Measurements from ENCODE around the gene RFXANK. TPM values are rescaled to one million over a fixed set of nuclear protein-coding genes. Genes with fewer than 3 reads are reported as not detected.

The RFXANK gene
- total RNA-seq, 1 experiment from 2014 or later, result 78.7 TPM

DNA sequence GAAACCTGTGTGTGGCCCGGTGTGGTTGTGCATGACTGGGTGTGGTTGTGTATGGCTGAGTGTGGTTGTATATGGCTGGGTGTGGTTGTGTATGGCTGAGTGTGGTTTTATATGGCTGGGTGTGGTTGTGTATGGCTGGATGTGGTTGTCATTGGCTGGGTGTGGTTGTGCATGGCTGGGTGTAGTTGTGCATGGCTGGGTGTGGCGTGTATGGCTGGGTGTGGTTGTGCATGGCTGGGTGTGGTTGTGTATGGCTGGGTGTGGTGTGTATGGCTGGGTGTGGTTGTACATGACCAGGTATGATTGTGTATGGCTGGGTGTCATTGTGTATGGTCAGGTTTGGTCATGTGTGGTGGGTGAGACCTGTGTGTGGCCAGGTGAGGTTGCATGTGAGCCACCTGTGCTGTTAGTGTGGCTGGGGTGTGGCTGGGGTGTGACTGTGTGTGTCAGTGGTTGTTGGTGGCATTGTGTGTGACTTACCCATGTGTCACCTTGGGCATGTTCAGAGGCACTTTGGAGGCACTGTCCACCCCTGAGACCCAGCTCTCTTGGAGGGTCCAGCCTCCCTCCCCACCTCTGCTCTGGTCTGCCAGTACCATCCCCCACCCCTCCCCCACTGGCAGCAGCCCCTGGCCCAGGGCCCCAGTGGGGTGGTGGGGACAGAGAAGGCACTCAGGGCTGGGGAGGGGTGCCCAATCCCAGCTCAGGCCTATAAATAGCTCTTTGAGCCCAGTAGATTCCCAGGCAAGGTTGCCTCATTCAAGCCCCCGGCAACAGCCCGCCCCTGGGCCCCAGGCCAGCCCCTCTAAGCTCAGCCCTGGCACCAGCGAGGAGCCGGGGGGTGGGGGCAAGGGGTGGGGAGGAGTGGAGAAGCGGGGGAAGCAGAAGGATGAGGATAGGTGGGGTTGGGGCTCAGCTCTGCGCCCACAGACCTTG, 15.8 kb downstream of the RFXANK start:
- ChIA-PET POLR2A (no interaction called here), CTCF (interaction anchor here (2.3 to 3.2 kb wide), 2 partner anchors 17 to 22 kb away, joined by 8 to 13 read pairs; no protein-coding TSS in a partner anchor)
- Mint-ChIP-seq H3K4me1 (peaks cover 3% of the 10 kb centered on the region; the same call in 1 of the 2 replicates), H3K27me3 (ENCODE audit: low read depth) (peaks cover 90% of the 10 kb centered on the region), H3K27ac (no peak overlapping the region), H3K9me3 (peaks cover 7% of the 10 kb centered on the region; the same call in 1 of the 2 replicates), H3K4me3 (no peak overlapping the region), H3K36me3 (no peaks in the 10 kb centered on the region)
- no peak for DNase-seq (ENCODE audit: low spot score)
- TF ChIP-seq, protein P1, sequence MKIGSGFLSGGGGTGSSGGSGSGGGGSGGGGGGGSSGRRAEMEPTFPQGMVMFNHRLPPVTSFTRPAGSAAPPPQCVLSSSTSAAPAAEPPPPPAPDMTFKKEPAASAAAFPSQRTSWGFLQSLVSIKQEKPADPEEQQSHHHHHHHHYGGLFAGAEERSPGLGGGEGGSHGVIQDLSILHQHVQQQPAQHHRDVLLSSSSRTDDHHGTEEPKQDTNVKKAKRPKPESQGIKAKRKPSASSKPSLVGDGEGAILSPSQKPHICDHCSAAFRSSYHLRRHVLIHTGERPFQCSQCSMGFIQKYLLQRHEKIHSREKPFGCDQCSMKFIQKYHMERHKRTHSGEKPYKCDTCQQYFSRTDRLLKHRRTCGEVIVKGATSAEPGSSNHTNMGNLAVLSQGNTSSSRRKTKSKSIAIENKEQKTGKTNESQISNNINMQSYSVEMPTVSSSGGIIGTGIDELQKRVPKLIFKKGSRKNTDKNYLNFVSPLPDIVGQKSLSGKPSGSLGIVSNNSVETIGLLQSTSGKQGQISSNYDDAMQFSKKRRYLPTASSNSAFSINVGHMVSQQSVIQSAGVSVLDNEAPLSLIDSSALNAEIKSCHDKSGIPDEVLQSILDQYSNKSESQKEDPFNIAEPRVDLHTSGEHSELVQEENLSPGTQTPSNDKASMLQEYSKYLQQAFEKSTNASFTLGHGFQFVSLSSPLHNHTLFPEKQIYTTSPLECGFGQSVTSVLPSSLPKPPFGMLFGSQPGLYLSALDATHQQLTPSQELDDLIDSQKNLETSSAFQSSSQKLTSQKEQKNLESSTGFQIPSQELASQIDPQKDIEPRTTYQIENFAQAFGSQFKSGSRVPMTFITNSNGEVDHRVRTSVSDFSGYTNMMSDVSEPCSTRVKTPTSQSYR (CRISPR knock-in tag; IDR thresholded peaks at IDR 0.05), result no peak
- no peak for TF ChIP-seq NR2C2 (CRISPR knock-in tag; IDR thresholded peaks at IDR 0.05)
- TF ChIP-seq, protein P2, sequence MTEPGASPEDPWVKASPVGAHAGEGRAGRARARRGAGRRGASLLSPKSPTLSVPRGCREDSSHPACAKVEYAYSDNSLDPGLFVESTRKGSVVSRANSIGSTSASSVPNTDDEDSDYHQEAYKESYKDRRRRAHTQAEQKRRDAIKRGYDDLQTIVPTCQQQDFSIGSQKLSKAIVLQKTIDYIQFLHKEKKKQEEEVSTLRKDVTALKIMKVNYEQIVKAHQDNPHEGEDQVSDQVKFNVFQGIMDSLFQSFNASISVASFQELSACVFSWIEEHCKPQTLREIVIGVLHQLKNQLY (CRISPR knock-in tag; IDR thresholded peaks at IDR 0.05), result no peak
- TF ChIP-seq ZBTB21 (CRISPR knock-in tag; IDR thresholded peaks at IDR 0.05; ENCODE audit: borderline replicate concordance), result no peak
- TF ChIP-seq KAT7 (CRISPR knock-in tag; IDR thresholded peaks at IDR 0.05; ENCODE audit: borderline replicate concordance), result no peak
- TF ChIP-seq, protein P3, sequence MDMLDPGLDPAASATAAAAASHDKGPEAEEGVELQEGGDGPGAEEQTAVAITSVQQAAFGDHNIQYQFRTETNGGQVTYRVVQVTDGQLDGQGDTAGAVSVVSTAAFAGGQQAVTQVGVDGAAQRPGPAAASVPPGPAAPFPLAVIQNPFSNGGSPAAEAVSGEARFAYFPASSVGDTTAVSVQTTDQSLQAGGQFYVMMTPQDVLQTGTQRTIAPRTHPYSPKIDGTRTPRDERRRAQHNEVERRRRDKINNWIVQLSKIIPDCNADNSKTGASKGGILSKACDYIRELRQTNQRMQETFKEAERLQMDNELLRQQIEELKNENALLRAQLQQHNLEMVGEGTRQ (CRISPR knock-in tag; IDR thresholded peaks at IDR 0.05), result no peak
- TF ChIP-seq, protein P4, sequence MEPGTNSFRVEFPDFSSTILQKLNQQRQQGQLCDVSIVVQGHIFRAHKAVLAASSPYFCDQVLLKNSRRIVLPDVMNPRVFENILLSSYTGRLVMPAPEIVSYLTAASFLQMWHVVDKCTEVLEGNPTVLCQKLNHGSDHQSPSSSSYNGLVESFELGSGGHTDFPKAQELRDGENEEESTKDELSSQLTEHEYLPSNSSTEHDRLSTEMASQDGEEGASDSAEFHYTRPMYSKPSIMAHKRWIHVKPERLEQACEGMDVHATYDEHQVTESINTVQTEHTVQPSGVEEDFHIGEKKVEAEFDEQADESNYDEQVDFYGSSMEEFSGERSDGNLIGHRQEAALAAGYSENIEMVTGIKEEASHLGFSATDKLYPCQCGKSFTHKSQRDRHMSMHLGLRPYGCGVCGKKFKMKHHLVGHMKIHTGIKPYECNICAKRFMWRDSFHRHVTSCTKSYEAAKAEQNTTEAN (CRISPR knock-in tag; IDR thresholded peaks at IDR 0.05), result no peak
- TF ChIP-seq, protein P5, sequence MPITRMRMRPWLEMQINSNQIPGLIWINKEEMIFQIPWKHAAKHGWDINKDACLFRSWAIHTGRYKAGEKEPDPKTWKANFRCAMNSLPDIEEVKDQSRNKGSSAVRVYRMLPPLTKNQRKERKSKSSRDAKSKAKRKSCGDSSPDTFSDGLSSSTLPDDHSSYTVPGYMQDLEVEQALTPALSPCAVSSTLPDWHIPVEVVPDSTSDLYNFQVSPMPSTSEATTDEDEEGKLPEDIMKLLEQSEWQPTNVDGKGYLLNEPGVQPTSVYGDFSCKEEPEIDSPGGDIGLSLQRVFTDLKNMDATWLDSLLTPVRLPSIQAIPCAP (CRISPR knock-in tag; IDR thresholded peaks at IDR 0.05), result no peak
- TF ChIP-seq, protein P6, sequence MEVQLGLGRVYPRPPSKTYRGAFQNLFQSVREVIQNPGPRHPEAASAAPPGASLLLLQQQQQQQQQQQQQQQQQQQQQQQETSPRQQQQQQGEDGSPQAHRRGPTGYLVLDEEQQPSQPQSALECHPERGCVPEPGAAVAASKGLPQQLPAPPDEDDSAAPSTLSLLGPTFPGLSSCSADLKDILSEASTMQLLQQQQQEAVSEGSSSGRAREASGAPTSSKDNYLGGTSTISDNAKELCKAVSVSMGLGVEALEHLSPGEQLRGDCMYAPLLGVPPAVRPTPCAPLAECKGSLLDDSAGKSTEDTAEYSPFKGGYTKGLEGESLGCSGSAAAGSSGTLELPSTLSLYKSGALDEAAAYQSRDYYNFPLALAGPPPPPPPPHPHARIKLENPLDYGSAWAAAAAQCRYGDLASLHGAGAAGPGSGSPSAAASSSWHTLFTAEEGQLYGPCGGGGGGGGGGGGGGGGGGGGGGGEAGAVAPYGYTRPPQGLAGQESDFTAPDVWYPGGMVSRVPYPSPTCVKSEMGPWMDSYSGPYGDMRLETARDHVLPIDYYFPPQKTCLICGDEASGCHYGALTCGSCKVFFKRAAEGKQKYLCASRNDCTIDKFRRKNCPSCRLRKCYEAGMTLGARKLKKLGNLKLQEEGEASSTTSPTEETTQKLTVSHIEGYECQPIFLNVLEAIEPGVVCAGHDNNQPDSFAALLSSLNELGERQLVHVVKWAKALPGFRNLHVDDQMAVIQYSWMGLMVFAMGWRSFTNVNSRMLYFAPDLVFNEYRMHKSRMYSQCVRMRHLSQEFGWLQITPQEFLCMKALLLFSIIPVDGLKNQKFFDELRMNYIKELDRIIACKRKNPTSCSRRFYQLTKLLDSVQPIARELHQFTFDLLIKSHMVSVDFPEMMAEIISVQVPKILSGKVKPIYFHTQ (CRISPR knock-in tag; IDR thresholded peaks at IDR 0.05), result no peak
- TF ChIP-seq, protein P7, sequence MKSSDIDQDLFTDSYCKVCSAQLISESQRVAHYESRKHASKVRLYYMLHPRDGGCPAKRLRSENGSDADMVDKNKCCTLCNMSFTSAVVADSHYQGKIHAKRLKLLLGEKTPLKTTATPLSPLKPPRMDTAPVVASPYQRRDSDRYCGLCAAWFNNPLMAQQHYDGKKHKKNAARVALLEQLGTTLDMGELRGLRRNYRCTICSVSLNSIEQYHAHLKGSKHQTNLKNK (CRISPR knock-in tag; IDR thresholded peaks at IDR 0.05), result no peak
- TF ChIP-seq RELA (CRISPR knock-in tag; IDR thresholded peaks at IDR 0.05; ENCODE audit: borderline replicate concordance), result no peak
- TF ChIP-seq IRF2 (CRISPR knock-in tag; IDR thresholded peaks at IDR 0.05; ENCODE audit: borderline replicate concordance, low read depth), result no peak
- no peak for TF ChIP-seq NFATC4 (CRISPR knock-in tag; IDR thresholded peaks at IDR 0.05)
- TF ChIP-seq, protein P8, sequence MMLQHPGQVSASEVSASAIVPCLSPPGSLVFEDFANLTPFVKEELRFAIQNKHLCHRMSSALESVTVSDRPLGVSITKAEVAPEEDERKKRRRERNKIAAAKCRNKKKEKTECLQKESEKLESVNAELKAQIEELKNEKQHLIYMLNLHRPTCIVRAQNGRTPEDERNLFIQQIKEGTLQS (CRISPR knock-in tag; conservative IDR thresholded peaks at IDR 0.05), result no peak
- no peak for TF ChIP-seq ZNF232 (CRISPR knock-in tag; IDR thresholded peaks at IDR 0.05)
- TF ChIP-seq NR1H2 (CRISPR knock-in tag; IDR thresholded peaks at IDR 0.05), result no peak
- TF ChIP-seq, protein P9, sequence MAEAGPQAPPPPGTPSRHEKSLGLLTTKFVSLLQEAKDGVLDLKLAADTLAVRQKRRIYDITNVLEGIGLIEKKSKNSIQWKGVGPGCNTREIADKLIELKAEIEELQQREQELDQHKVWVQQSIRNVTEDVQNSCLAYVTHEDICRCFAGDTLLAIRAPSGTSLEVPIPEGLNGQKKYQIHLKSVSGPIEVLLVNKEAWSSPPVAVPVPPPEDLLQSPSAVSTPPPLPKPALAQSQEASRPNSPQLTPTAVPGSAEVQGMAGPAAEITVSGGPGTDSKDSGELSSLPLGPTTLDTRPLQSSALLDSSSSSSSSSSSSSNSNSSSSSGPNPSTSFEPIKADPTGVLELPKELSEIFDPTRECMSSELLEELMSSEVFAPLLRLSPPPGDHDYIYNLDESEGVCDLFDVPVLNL (CRISPR knock-in tag; IDR thresholded peaks at IDR 0.05; ENCODE audit: borderline replicate concordance, low read depth), result no peak
- TF ChIP-seq ELF4 (CRISPR knock-in tag; IDR thresholded peaks at IDR 0.05; ENCODE audit: low read depth), result no peak
- TF ChIP-seq, protein P10, sequence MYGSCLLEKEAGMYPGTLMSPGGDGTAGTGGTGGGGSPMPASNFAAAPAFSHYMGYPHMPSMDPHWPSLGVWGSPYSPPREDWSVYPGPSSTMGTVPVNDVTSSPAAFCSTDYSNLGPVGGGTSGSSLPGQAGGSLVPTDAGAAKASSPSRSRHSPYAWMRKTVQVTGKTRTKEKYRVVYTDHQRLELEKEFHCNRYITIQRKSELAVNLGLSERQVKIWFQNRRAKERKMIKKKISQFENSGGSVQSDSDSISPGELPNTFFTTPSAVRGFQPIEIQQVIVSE (CRISPR knock-in tag; IDR thresholded peaks at IDR 0.05; ENCODE audit: borderline replicate concordance), result no peak
- TF ChIP-seq, protein P11, sequence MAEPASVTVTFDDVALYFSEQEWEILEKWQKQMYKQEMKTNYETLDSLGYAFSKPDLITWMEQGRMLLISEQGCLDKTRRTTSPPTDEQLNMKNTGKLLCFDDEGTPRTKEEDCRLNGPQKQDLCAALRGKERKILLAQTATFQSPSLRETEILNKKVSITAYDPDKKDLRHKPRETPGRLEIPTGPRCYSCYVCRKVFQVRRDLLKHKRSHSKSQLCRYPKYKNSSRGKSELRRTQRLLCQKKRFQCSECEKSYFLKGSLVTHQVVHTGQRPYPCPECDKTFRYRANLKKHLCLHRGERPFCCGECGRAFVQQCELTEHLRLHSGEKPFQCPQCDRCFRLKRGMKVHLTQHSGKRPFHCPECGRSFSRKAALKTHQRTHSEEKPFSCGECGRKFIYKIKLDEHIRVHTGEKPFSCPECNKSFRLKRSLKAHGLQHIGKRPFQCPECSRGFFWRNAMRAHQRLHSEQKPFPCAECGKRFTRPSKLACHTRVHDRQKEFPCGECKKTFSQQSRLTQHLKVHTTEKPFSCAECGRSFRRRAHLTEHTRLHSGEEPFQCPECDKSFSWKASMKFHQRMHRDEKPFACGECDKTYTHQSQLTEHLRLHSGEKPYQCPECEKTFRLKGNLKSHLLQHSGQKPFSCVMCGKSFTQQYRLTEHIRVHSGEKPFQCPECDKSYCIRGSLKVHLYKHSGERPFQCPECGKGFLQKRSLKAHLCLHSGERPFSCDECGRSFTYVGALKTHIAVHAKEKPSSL (CRISPR knock-in tag; conservative IDR thresholded peaks at IDR 0.05), result no peak
- ATAC-seq, result no peak
